ENCODE results near the gene GAR1. TPM values are rescaled to one million over a fixed set of nuclear protein-coding genes. Genes with fewer than 3 reads are reported as not detected.

The GAR1 gene
- total RNA-seq, 4 donors from 2014 or later: 5.9 to 15.4 (median 12.0) TPM

GRCh38 chr4:109861271-109861670 lies 45.7 kb downstream of the GAR1 start:
- WGBS: 90% methylated on average over 2 of the region's 2 CpGs
- no peak overlapping the region for H3K4me3 ChIP-seq
- TF ChIP-seq POLR2A (IDR thresholded peaks at IDR 0.05) (no peak), EP300 (IDR thresholded peaks at IDR 0.05) (no peak), POLR2AphosphoS5 (IDR thresholded peaks at IDR 0.05) (no peak), CTCF (IDR thresholded peaks at IDR 0.05) (no peak)
- H3K9me3 ChIP-seq: peaks cover 3% of the 10 kb centered on the region
- no peaks in the 10 kb centered on the region for H3K4me1 ChIP-seq
- H3K27ac ChIP-seq: no peak overlapping the region
- no peak for DNase-seq (ENCODE audit: low spot score in 2 of 2)
- H3K36me3 ChIP-seq: no peaks in the 10 kb centered on the region
- H3K27me3 ChIP-seq: no peaks in the 10 kb centered on the region

- Histone ChIP-seq H3K27me3 (no peaks in the 10 kb centered on the region), H3K27ac (no peak overlapping the region), H3K4me3 (no peak overlapping the region), H3K9me3 (peaks cover 3% of the 10 kb centered on the region), H3K4me1 (no peaks in the 10 kb centered on the region), H3K36me3 (no peaks in the 10 kb centered on the region)
- no peak for TF ChIP-seq POLR2A (IDR thresholded peaks at IDR 0.05)
- no peak for TF ChIP-seq CTCF (IDR thresholded peaks at IDR 0.05)
- TF ChIP-seq POLR2AphosphoS5 (IDR thresholded peaks at IDR 0.05): no peak
- no peak for TF ChIP-seq EP300 (IDR thresholded peaks at IDR 0.05)
- DNase-seq (ENCODE audit: low spot score in 2 of 2): no peak
- 85% methylated on average over 3 of the region's 3 CpGs for WGBS
Observed at GRCh38 chr4:109861916-109862511, 46.5 kb downstream of the GAR1 start.

- Histone ChIP-seq H3K9me3 (peaks cover 3% of the 10 kb centered on the region), H3K36me3 (no peaks in the 10 kb centered on the region), H3K27me3 (no peaks in the 10 kb centered on the region), H3K27ac (no peak overlapping the region), H3K4me3 (no peak overlapping the region), H3K4me1 (no peaks in the 10 kb centered on the region)
- no peak for DNase-seq (ENCODE audit: low spot score in 2 of 2)
- TF ChIP-seq CTCF (IDR thresholded peaks at IDR 0.05) (no peak), POLR2AphosphoS5 (IDR thresholded peaks at IDR 0.05) (no peak), POLR2A (IDR thresholded peaks at IDR 0.05) (no peak), EP300 (IDR thresholded peaks at IDR 0.05) (no peak)
Observed at GRCh38 chr4:109864134-109864533, 48.6 kb downstream of the GAR1 start.

GRCh38 chr4:109870061-109870460 lies 54.5 kb downstream of the GAR1 start:
- H3K4me3 ChIP-seq: no peak overlapping the region
- H3K9me3 ChIP-seq: no peaks in the 10 kb centered on the region
- H3K4me1 ChIP-seq: peaks cover 4% of the 10 kb centered on the region
- no peak for TF ChIP-seq EP300 (IDR thresholded peaks at IDR 0.05)
- TF ChIP-seq POLR2AphosphoS5 (IDR thresholded peaks at IDR 0.05): no peak
- TF ChIP-seq CTCF (IDR thresholded peaks at IDR 0.05): no peak
- TF ChIP-seq POLR2A (IDR thresholded peaks at IDR 0.05): no peak
- peaks cover 6% of the 10 kb centered on the region for H3K36me3 ChIP-seq
- WGBS: 90% methylated on average over 5 of the region's 5 CpGs
- DNase-seq (ENCODE audit: low spot score in 2 of 2): no peak
- no peaks in the 10 kb centered on the region for H3K27me3 ChIP-seq
- H3K27ac ChIP-seq: no peak overlapping the region

GRCh38 chr4:109872065-109872464 lies 56.5 kb downstream of the GAR1 start:
- no peak overlapping the region for H3K4me3 ChIP-seq
- WGBS: 92% methylated on average over 2 of the region's 2 CpGs
- no peak for DNase-seq (ENCODE audit: low spot score in 2 of 2)
- peaks cover 6% of the 10 kb centered on the region for H3K36me3 ChIP-seq
- no peaks in the 10 kb centered on the region for H3K27me3 ChIP-seq
- peaks cover 4% of the 10 kb centered on the region for H3K4me1 ChIP-seq
- H3K27ac ChIP-seq: no peak overlapping the region
- no peaks in the 10 kb centered on the region for H3K9me3 ChIP-seq
- TF ChIP-seq CTCF (IDR thresholded peaks at IDR 0.05): no peak
- TF ChIP-seq EP300 (IDR thresholded peaks at IDR 0.05): no peak
- no peak for TF ChIP-seq POLR2AphosphoS5 (IDR thresholded peaks at IDR 0.05)
- no peak for TF ChIP-seq POLR2A (IDR thresholded peaks at IDR 0.05)

All from suprapubic skin (tissue), 4 donors.